ENCODE data around the gene GJA3. TPM values are rescaled to one million over a fixed set of nuclear protein-coding genes. Genes with fewer than 3 reads are reported as not detected.

Gene GJA3
- 0.63 to 0.97 TPM (median 0.83 TPM) in 5 replicates for total RNA-seq (2022; extraction: Qiagen RNA extraction; ENCODE audit: low read depth)

GRCh38 chr13:20160306-20161274 lies at the start of gene GJA3:
Gene GJA3, minus strand, starts transcription at chr13:20161052. Its CDS starts 17,764 bp downstream, at chr13:20143288.

GRCh38 chr13:20192836-20193161 lies 31.9 kb upstream of the GJA3 start, which contains the start of gene GJB2:
Gene GJB2, minus strand, starts transcription at chr13:20192938. Its CDS starts 3,357 bp downstream, at chr13:20189581.

Other genes starting within 250 kb of the GJA3 start
- gene ZMYM2, start 202.3 kb downstream of the GJA3 start, total RNA-seq (2022; extraction: Qiagen RNA extraction; ENCODE audit: low read depth): 17.5 to 21.6 TPM (median 18.4 TPM) in 5 replicates
- gene GJB2, start 31.9 kb upstream of the GJA3 start, total RNA-seq (2022; extraction: Qiagen RNA extraction; ENCODE audit: low read depth): 0.66 to 1.1 TPM (median 0.98 TPM) in 5 replicates
- gene GJB6, start 71.3 kb upstream of the GJA3 start, total RNA-seq (2022; extraction: Qiagen RNA extraction; ENCODE audit: low read depth): not detected in 5 replicates

All from A549 treated with CpdA at 1 μM for 4 hours (cell line).